Epithelial cell of esophagus (primary cell): ENCODE measurements around the gene PSD4.

Experiments
- DNase-seq: peaks from one replicate; pipeline ENCODE4 v3.0.0; 2010; ENCODE audit warnings: low read depth
- H3K4me3 ChIP-seq: 2 replicates; pipeline ENCODE4 v1.5.1; 2011; ENCODE audit warnings: mild to moderate bottlenecking, low read length, control low read depth
- CTCF ChIP-seq: IDR thresholded peaks from 2 replicates; pipeline ENCODE4 v1.5.1; 2011; ENCODE audit warnings: low read depth, mild to moderate bottlenecking, low read length, control low read depth, inconsistent platforms; ENCODE audit not compliant: insufficient read depth; ENCODE audit errors: missing control alignments

Gene PSD4

GRCh38 chr2:113129519-113130078 is 44.2 kb upstream of the PSD4 start:
- no peak for DNase-seq
- TF ChIP-seq CTCF: no peak
- H3K4me3 ChIP-seq: no peak overlapping the region

DNA sequence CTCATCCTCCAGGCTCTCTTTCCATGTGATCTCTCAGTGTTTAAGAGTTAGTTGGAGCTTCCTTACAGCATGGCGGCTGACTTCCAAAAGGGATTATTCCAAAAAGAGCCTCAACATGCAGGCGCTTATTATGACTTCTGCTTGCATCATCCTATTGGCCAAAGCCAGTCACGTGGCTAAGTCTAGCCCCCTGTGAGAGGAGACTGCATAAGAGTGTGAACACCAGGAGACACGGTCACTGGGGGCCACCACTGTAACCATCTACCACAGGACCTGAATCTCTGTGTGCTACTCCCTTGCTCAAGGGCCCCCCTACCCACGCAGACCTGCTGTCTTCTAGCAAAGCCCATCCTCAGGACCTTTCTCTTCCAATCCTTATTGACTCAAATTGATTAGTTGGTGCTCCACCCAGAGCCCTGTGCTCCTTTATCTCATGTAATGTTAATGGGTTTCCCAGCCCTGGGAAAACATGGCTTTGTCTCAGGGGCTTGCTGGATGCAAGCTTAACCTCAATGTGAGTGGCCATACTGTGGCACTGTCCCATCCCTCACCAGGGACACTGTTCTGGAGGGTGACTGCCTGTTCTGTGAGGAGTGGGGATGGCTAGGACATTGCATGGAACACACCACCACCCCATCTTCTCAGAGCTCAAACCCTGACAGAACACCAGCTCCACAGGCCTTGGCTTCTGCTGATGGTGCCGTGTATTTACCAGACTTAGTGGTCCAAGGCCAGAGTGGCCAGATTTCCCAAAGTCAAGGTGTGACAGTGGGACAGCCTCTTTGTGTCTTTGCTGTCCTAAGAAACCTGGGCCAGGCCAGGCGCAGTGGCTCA is 42.2 kb upstream of the PSD4 start:
- no peak for TF ChIP-seq CTCF
- DNase-seq: no peak
- H3K4me3 ChIP-seq: no peak overlapping the region

DNA sequence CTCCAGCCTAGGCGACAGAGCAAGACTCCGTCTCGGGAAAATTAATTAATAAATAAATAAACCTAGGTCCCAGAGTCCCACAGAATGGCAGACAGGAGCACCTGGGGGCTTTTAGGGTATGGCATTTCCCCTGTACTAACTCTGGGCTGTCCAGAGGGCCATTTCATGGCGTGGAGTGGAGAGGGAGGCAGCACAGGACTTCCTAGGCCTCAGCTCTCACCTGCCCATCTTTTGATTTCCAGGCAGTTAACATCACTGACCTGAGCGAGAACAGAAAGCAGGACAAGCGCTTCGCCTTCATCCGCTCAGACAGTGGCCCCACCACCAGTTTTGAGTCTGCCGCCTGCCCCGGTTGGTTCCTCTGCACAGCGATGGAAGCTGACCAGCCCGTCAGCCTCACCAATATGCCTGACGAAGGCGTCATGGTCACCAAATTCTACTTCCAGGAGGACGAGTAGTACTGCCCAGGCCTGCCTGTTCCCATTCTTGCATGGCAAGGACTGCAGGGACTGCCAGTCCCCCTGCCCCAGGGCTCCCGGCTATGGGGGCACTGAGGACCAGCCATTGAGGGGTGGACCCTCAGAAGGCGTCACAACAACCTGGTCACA is 41.3 kb upstream of the PSD4 start:
- DNase-seq: no peak
- no peak for TF ChIP-seq CTCF
- no peak overlapping the region for H3K4me3 ChIP-seq

DNA sequence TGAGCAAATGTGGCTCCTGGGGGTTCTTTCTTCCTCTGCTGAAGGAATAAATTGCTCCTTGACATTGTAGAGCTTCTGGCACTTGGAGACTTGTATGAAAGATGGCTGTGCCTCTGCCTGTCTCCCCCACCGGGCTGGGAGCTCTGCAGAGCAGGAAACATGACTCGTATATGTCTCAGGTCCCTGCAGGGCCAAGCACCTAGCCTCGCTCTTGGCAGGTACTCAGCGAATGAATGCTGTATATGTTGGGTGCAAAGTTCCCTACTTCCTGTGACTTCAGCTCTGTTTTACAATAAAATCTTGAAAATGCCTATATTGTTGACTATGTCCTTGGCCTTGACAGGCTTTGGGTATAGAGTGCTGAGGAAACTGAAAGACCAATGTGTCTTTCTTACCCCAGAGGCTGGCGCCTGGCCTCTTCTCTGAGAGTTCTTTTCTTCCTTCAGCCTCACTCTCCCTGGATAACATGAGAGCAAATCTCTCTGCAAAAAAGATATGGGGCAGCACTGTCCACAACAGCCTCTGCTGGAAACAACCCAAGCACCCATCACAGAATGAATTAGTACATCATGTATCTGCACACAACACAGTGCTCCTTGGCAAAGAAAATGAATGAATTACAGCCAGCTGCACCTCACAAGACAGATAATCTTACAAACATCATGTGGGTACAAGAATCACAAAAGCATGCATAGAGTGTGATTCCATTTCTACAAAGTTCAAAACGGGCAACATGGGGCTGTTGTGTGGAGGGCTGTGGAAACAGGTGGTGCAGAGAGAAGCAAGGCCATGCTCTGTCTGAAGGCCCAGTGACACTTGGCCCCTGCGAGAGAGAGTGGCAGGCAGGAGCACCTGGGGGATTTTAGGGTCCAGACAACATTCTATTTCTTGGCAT is 39.8 kb upstream of the PSD4 start:
- no peak overlapping the region for H3K4me3 ChIP-seq
- DNase-seq: peak; percentile 71
- TF ChIP-seq CTCF: no peak

DNA sequence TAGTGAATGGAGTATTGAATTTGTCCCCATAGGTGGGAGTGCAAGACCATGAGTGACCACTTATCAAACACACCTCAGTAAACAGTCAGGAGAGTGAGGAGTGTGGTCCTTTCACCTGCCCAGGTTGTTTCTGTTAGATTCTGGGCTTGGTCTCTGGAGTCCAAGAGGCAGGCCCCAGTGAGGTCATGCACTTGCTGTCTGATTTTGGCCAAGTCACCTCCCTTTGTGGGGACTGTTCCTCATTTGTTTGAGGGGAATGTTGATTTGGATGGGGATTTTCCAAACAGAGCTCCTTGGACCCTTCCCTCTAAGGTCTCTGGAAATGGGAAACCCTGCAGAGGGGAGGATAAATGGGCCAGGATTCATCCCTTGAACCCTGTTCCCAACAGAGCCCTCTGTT is 39.1 kb upstream of the PSD4 start:
- DNase-seq: no peak
- no peak overlapping the region for H3K4me3 ChIP-seq
- TF ChIP-seq CTCF: no peak

DNA sequence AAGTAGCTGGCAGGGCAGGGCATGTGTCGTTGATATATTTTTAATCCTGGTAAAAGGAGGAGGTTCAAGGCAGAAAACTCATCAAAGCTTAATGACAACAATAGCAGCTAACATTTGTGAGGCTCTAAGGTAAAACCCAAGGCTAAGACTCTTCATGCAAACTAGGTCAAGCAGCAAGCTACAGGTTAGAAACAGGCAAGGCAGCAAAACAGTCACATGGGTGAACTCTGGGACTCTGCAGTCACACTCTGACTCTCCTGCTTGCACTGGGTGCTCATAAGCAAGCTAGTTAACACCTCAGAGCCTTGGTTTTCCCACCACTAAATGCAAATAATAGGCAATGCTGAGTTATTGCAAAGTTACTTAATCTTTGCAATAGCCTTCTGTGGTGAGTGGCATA is 38.5 kb upstream of the PSD4 start:
- DNase-seq: peak; percentile 30
- H3K4me3 ChIP-seq: no peak overlapping the region
- TF ChIP-seq CTCF: no peak
